Uterus (tissue), 4 donors: Measurements from ENCODE around the gene SBF1. TPM values are rescaled to one million over a fixed set of nuclear protein-coding genes. Genes with fewer than 3 reads are reported as not detected.

Experiments
- DNase-seq, 2 donors: peaks; one replicate each; pipeline ENCODE4 v3.0.0-alpha.2; 2019 to 2020
- H3K27ac ChIP-seq, 2 donors: fragments of 200-600 bp; sonication (generic); 1 replicate in 1 of 2; 2 replicates in 1 of 2; pipeline ENCODE4 v1.5.1; 2016 to 2018
- H3K27me3 ChIP-seq, 2 donors: fragments of 200-600 bp; sonication (generic); one replicate each; pipeline ENCODE4 v1.5.1; 2018 to 2019; ENCODE audit warnings: control low read depth in 1 of 2
- H3K36me3 ChIP-seq, 2 donors: fragments of 200-600 bp; sonication (generic); one replicate each; pipeline ENCODE4 v1.5.1; 2019; ENCODE audit warnings: control low read depth in 1 of 2
- H3K4me1 ChIP-seq, 2 donors: fragments of 200-600 bp; sonication (generic); one replicate each; pipeline ENCODE4 v1.5.1; 2018 to 2019; ENCODE audit warnings: control low read depth in 1 of 2
- H3K4me3 ChIP-seq, 2 donors: fragments of 200-600 bp; sonication (generic); 1 replicate in 1 of 2; 2 replicates in 1 of 2; pipeline ENCODE4 v1.5.1; 2018 to 2019; ENCODE audit warnings: mild to moderate bottlenecking in 1 of 2
- H3K9me3 ChIP-seq, 2 donors: fragments of 200-600 bp; sonication (generic); one replicate each; pipeline ENCODE4 v1.5.1; 2019; ENCODE audit warnings: control low read depth in 1 of 2
- POLR2A ChIP-seq, 2 donors: fragments of 450-650 bp; IDR thresholded peaks; one replicate each; pipeline ENCODE4 v1.6.1; 2016; ENCODE audit warnings: antibody characterized with exemption in 2 of 2, mild to moderate bottlenecking in 1 of 2, moderate library complexity in 1 of 2
- intact Hi-C: fragments of 100-400 bp; cut with DNase I; formaldehyde crosslinking; loops from one replicate; pipeline ENCODE4 v1.15.1; 2023; ENCODE audit warnings: low total_unique reads
- total RNA-seq, 4 donors: library from RNA; depleted of rRNA in 3 of 4; stranded (reverse); fragments of >200 nt in 3 of 4; gene quantifications; one replicate each; pipeline versions ENCODE4 v1.1.0 to v1.2.4, GENCODE V29; 2014 to 2023
- TF ChIP-seq, protein P1 (sequence below), 4 experiments: fragments of 200-600 bp in 2 of 4; fragments of 450-650 bp in 2 of 4; sonication (generic) in 2 of 4; IDR thresholded peaks; one replicate each; pipeline ENCODE4 v1.5.1; 2016 to 2019; ENCODE audit warnings: antibody characterized with exemption in 4 of 4, mild to moderate bottlenecking in 2 of 4, moderate library complexity in 1 of 4
- donor health status: DM: yes; HTN: yes; CAD: no.

Gene SBF1
- total RNA-seq, 4 donors from 2014 or later, result 35.0 to 84.0 (median 60.9) TPM

DNA sequence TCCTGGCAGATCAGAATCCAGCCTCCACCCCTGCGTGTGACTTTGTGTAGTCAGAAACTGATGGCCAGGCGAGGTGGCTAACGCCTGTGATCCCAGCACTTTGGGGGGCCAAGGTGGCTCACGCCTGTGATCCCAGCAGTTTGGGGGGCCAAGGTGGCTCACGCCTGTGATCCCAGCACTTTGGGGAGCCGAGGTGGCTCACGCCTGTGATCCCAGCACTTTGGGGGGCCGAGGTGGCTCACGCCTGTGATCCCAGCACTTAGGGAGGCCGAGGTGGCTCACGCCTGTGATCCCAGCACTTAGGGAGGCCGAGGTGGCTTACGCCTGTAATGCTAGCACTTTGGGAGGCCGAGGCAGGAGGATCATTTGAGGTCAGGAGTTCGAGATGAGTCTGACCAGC, 38.3 kb upstream of the SBF1 start:
- Histone ChIP-seq H3K36me3 (no peaks in the 10 kb centered on the region), H3K4me3 (no peak overlapping the region), H3K27ac (no peak overlapping the region), H3K4me1 (no peaks in the 10 kb centered on the region), H3K27me3 (no peaks in the 10 kb centered on the region), H3K9me3 (no peaks in the 10 kb centered on the region)
- no peak for DNase-seq
- intact Hi-C loops, result loop anchor here (5.0 kb wide), 1 partner anchor 39 kb away; no protein-coding TSS in a partner anchor
- TF ChIP-seq, protein P1, sequence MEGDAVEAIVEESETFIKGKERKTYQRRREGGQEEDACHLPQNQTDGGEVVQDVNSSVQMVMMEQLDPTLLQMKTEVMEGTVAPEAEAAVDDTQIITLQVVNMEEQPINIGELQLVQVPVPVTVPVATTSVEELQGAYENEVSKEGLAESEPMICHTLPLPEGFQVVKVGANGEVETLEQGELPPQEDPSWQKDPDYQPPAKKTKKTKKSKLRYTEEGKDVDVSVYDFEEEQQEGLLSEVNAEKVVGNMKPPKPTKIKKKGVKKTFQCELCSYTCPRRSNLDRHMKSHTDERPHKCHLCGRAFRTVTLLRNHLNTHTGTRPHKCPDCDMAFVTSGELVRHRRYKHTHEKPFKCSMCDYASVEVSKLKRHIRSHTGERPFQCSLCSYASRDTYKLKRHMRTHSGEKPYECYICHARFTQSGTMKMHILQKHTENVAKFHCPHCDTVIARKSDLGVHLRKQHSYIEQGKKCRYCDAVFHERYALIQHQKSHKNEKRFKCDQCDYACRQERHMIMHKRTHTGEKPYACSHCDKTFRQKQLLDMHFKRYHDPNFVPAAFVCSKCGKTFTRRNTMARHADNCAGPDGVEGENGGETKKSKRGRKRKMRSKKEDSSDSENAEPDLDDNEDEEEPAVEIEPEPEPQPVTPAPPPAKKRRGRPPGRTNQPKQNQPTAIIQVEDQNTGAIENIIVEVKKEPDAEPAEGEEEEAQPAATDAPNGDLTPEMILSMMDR (IDR thresholded peaks at IDR 0.05), result no peak
- TF ChIP-seq POLR2A (IDR thresholded peaks at IDR 0.05), result no peak

DNA sequence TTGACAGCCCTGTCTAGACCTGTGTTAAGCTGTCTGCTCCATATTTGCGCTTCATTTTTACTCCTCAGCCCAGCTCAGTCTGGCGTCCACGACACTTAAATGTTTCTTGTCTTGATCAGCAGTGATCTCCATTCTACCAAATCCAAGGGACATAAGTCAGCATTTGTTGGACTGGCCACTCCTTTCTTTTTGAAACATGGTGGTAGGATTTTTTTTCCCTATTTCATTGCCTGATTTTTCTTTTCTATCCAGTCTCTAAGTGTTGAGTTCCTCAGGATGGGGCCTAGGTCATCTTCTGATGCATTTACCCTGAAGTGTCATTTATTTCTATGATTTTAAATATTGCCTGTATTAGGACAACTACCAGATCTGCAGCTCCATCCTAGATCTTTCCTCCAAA, 34.1 kb upstream of the SBF1 start:
- peak overlapping the region; percentile 59 to 78 for H3K4me3 ChIP-seq
- H3K4me1 ChIP-seq, result peaks cover 3 to 13% of the 10 kb centered on the region in 2 donors
- no peaks in the 10 kb centered on the region for H3K36me3 ChIP-seq
- no peak for DNase-seq
- no peaks in the 10 kb centered on the region for H3K9me3 ChIP-seq
- peak overlapping the region; percentile 87 to 90 for H3K27ac ChIP-seq
- no peaks in the 10 kb centered on the region for H3K27me3 ChIP-seq
- TF ChIP-seq, protein P1 (IDR thresholded peaks at IDR 0.05), result no peak
- no peak for TF ChIP-seq POLR2A (IDR thresholded peaks at IDR 0.05)
- intact Hi-C loops, result loop anchor here (10.0 kb wide), 1 partner anchor 234 kb away; the partner anchor contains the start of gene MAPK11

DNA sequence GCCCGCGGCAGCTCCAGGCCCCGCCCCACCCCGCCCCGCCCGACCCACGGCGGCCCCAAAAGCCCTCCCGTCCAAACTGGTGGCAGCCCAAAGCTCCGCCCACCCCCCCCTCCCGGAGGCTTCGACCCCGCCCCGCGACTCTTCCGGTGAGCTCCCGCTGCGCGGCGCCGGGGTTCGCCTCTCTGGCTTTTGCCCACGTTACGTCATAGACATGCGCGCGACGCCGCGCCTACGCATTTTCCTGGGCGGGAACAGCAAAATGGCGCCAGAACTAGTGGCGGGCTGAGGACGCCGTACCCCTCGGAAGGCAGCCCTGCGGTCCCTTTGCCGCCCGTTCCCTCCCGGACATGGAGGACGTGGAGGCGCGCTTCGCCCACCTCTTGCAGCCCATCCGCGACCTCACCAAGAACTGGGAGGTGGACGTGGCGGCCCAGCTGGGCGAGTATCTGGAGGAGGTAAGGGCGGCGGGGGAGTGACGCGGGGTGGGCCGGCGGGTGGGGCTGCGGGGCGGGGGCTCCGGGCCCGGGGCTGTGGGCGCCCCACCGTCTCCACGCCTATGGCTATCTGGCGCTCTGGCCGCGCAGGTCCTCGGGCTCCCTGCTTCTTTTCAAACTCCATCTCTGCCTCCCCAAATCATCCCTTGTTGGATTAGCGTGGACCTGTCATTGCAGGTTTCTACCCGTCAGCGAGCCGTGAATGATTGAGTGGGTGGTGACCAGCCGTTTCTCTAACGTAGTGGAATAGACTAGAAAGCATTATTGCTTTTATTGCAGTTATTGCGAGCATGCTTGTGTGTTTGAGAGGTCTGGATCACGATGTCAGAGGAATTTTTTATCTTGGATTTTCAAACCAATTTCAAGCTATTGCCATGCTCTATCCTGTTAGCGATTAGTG, 33.4 kb upstream of the SBF1 start, which contains the start of gene NCAPH2:
NCAPH2 (plus strand) TSS at position 234 of the 894 bp plus-strand sequence; CDS start at position 348, 114 bp downstream.
- TF ChIP-seq, protein P1 (IDR thresholded peaks at IDR 0.05), result peak in 2 of 4 experiments; percentile 12 to 18
- peak; percentile 71 to 89 for TF ChIP-seq POLR2A (IDR thresholded peaks at IDR 0.05)
- Histone ChIP-seq H3K9me3 (no peaks in the 10 kb centered on the region), H3K27ac (peak within 1 kb of the TSS; percentile 90 to 94), H3K4me3 (peak within 1 kb of the TSS; percentile 98 to 99), H3K4me1 (peaks cover 3 to 13% of the 10 kb centered on the region in 2 donors), H3K27me3 (no peaks in the 10 kb centered on the region), H3K36me3 (no peaks in the 10 kb centered on the region)
- DNase-seq, result peak; percentile 96 to 98
- intact Hi-C loops, result loop anchor here (10.0 kb wide), 1 partner anchor 233 kb away; the partner anchor contains the start of gene MAPK11

DNA sequence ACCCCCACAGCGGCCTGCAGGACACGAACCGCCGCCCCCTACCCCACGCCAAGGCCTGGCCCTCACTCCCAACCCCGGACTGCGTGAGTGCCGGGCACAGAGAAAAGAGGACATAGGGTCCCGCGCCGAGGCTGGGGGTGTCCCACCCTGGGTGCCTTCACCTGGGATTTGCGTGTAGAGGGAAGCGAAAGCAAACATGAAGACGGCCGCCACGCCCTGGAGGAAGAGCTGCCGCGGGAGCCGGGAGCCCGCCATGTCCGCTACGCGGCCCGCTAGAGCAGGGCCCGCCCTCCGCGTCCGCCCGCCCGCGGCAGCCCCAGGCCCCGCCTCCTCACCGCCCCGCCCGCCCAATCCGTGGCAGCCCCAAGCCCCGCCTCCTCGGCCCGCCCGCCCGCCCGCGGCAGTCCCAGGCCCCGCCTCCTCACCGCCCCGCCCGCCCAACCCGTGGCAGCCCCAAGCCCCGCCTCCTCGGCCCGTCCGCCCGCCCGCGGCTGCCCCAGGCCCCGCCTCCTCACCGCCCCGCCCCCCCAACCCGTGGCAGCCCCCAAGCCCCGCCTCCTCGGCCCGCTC, 32.7 kb upstream of the SBF1 start, which contains the start of gene LMF2:
LMF2 (minus strand) TSS at position 282 of the 570 bp plus-strand sequence; CDS start at position 255, 27 bp downstream.
- peak within 1 kb of the TSS; percentile 90 to 94 for H3K27ac ChIP-seq
- DNase-seq, result peak; percentile 89 to 94
- peaks cover 3 to 13% of the 10 kb centered on the region in 2 donors for H3K4me1 ChIP-seq
- no peaks in the 10 kb centered on the region for H3K36me3 ChIP-seq
- TF ChIP-seq, protein P1 (IDR thresholded peaks at IDR 0.05), result peak in 1 of 4 experiments; percentile 12
- TF ChIP-seq POLR2A (IDR thresholded peaks at IDR 0.05), result peak in 1 of 2 donors; percentile 64
- H3K9me3 ChIP-seq, result no peaks in the 10 kb centered on the region
- intact Hi-C loops, result loop anchor here (10.0 kb wide), 1 partner anchor 233 kb away; the partner anchor contains the start of gene MAPK11
- peak within 1 kb of the TSS; percentile 98 to 99 for H3K4me3 ChIP-seq
- H3K27me3 ChIP-seq, result no peaks in the 10 kb centered on the region
